ENCODE data around the gene COL4A2.

Gene COL4A2

GRCh38 chr13:110306960-110307766, at the start of gene COL4A2, which contains the start of gene COL4A1:
COL4A2 (plus strand) TSS chr13:110307284; CDS start chr13:110307904, 620 bp downstream.
COL4A1 (minus strand) TSS chr13:110307157; CDS start chr13:110307027, 130 bp downstream.
- no peak for DNase-seq (ENCODE audit: low read depth)

GRCh38 chr13:110257408-110257807, 49.7 kb upstream of the COL4A2 start:
- DNase-seq (ENCODE audit: low read depth): no peak

DNA sequence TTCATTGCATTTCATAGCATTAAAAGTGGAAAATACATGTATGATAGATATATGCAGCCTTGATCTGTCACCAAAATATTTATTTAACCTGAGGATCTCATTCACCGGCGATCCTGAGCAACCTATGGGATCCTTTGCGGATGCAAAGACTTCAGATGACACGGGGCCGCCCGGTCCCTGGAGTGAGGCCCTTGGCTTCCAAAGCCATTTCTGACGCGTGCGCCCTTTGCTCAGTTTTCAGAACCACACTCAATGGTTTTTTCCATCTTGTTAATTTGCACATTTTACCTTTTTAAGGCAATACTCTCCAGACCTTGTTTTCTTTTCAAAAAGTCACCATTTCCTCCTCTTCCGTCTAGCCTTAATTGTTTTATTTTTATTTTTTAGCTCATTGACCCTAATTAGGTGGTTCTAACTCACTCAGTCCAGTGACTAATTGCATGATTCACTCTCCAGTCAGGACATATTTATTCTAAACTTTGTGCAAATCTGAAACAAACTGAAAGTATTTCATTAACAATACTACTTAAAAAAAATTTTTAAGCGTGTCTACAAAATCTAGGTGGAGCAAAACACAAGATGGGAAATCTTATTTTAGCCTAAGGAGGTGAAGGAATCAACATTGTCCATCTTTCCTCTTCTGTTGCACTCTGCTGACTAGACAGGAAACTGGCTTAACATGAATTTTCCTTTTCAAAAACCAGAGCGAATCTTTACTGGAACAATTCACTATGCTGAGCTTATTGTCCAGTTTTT, 48.0 kb upstream of the COL4A2 start:
- DNase-seq (ENCODE audit: low read depth): no peak

DNA sequence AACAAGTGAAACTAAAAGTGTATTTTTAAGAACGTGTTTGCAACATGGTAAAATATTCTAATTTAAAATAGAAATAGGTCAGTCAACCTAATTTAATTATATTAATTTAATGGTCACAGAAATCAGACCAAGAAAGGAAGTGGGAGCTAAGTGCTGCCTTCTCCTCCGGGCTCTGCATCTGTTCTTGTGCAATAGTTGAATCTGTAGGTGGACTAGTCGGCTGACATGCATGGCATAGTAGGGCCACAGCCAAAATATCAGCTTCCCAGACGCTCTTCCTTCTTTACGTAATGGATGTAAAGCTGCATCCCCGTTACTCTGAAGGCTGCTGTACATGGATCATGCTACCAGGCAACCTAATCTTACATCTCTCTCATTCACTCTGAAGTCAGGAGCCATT, 47.4 kb upstream of the COL4A2 start:
- DNase-seq (ENCODE audit: low read depth): no peak

- no peak for DNase-seq (ENCODE audit: low read depth)
Measured at GRCh38 chr13:110261166-110262081, 45.7 kb upstream of the COL4A2 start.

DNA sequence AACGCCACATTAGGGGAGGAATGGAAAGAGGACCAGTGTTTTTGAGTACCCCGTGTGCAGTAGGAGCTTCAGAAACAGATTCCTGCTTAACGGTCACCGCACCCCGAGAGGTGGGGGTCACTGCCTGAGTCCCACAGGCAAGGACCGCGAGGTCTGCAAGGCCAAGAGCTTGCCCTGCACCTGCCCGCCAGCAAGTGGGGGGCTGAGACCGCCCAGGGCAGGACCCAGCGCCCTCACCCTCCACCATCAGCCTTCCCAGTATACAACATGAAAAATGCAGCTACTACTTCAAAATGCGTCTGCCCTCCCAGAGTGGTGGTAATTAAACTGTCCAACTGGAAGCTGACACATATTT, 45.0 kb upstream of the COL4A2 start:
- no peak for DNase-seq (ENCODE audit: low read depth)

- DNase-seq (ENCODE audit: low read depth): no peak
Measured at GRCh38 chr13:110262508-110263291, 44.4 kb upstream of the COL4A2 start.

GRCh38 chr13:110263404-110263803, 43.7 kb upstream of the COL4A2 start:
- no peak for DNase-seq (ENCODE audit: low read depth)

DNA sequence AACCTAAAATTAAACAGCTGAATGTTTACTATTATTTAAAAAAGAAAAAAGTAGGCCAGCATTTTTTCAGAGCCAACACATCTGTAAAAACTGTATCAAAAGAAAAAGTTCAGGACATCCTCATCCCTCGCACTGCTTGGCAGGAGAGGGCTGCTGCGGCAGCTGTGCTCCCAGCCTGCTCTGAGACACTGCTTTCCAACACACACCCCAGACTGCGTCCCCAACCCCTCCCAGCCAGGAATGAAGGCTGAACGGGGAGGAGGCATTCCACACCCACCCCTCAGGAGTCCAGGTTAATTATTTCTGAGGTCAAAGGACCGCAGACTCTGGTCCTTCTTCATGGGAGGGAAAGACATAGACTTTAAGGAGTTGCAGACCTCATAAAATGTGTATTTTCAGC, 43.2 kb upstream of the COL4A2 start:
- no peak for DNase-seq (ENCODE audit: low read depth)

- DNase-seq (ENCODE audit: low read depth): no peak
Measured at GRCh38 chr13:110264685-110265275, 42.3 kb upstream of the COL4A2 start.

GRCh38 chr13:110265341-110265681, 41.8 kb upstream of the COL4A2 start:
- DNase-seq (ENCODE audit: low read depth): no peak

GRCh38 chr13:110265682-110266430, 41.2 kb upstream of the COL4A2 start:
- no peak for DNase-seq (ENCODE audit: low read depth)

GRCh38 chr13:110266431-110266809, 40.7 kb upstream of the COL4A2 start:
- no peak for DNase-seq (ENCODE audit: low read depth)

DNA sequence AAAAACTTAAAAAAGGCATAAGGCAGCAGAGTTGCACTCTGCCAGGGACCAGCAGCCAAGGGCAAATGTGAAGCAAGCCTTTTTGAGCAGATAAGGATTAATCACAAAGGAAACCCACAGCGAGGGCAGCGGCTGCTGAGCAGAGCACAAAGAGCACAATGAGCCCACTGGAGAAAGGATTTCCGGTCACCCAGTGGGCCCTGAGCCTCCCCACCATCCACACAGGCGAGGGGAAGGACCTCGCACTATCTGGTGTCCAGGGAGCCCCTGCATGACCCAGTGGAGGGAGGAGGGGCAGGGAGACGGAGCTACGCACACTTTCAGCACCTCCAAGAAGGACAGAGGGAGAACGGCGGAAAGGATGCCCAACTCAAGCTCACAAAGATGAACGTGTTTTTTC, 40.1 kb upstream of the COL4A2 start:
- DNase-seq (ENCODE audit: low read depth): no peak

DNA sequence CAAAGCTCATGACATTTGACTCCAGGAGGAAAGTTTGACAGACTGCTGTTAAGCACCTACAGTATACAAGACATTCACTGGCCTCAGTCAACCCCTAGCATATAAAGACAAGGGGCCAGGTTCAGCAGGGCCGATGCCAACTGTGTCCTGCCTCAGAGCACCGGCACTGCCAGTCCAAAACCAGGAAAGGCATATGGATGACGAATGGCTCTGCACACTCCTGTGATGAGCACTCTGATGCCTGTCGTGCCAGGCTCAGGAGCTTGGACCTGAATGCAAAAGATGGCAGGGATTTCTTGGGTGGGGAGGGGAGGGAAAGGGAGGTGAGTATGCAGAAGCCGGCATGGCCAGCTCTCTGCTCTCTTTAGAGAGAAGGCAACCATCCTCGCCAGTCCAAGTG, 39.0 kb upstream of the COL4A2 start:
- no peak for DNase-seq (ENCODE audit: low read depth)

DNA sequence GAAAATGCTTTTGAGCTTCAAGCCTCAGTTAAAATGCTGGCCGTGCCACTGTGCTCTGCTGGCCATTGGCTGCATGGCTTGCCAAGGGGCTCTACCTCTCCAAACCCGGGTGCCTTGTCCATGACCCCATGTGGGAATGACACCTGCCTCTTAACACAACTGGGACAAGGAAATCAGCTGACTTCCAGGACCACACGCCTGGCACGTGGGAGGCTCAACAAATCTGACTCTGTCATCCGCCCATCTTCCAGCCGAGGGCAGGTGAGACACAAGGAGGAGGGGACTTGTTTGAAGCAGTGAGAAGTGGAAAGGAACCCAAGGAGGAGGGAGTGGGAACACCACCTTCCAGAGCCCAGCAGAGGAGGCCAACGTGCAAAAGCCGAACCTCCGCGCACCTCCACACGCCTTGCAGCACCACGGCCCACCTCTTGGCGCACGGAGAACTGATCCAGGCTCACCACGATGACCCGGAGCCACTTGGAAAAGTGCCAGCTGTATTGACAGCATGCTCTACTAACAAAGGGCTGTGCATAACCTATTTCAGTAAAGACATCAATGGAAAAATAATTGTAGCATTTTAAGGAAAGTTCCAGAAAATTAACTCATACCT, 38.4 kb upstream of the COL4A2 start:
- DNase-seq (ENCODE audit: low read depth): no peak

DNA sequence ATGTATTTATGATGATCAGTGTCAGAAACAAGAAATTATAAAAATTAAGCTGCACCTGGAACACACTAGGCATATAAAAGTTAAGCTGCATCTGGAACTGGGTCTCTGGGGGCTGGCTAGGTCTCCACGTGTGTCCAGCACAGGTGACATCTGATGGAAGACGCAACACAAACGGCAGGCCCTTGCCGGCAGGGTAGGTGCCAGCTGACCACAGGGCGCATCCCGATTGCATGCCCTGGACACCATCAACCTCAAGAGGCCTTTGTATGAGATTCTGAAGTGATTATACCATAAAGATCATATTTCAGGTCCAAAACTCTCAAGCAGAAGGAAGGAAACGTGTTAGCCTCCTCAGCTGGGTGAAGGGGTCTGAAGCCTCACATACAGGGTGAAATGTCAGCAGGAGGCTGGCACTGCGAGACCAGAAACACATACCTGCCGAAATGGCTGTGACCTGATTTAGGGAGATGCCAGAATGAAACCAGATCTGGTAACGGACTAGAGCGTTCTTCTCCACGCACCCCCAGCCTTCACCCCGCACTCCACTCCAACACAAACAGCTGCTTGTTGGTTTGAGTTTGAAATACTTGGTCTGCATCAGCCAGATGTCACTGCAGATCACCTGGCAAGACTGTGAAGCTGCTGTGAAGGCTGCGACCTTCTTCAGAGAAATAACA, 37.4 kb upstream of the COL4A2 start:
- DNase-seq (ENCODE audit: low read depth): no peak

DNA sequence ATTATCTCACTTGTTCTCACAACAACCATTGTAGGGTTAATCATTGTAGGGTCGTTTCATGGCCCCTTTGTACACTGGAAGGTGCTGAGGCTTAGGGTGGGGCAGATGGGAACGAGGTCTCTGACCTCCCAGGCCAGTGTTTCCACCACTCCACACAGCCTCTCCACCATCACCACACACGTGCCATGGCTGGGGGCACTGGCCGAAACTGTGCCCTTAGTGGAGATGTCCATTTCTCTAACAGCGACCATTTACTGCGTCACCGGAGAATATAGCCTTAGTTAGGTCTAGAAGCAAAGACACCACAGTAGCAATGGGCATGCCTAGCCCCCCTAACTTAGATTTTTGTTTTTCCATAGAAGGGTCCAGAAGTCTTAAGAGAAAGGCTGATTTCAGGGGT, 36.6 kb upstream of the COL4A2 start:
- no peak for DNase-seq (ENCODE audit: low read depth)

- no peak for DNase-seq (ENCODE audit: low read depth)
Measured at GRCh38 chr13:110271313-110271712, 35.8 kb upstream of the COL4A2 start.

- DNase-seq (ENCODE audit: low read depth): no peak
Measured at GRCh38 chr13:110272227-110272626, 34.9 kb upstream of the COL4A2 start.

Measured in CMK (cell line).